ENCODE measurements around the gene PLOD3.

PLOD3 gene

DNA sequence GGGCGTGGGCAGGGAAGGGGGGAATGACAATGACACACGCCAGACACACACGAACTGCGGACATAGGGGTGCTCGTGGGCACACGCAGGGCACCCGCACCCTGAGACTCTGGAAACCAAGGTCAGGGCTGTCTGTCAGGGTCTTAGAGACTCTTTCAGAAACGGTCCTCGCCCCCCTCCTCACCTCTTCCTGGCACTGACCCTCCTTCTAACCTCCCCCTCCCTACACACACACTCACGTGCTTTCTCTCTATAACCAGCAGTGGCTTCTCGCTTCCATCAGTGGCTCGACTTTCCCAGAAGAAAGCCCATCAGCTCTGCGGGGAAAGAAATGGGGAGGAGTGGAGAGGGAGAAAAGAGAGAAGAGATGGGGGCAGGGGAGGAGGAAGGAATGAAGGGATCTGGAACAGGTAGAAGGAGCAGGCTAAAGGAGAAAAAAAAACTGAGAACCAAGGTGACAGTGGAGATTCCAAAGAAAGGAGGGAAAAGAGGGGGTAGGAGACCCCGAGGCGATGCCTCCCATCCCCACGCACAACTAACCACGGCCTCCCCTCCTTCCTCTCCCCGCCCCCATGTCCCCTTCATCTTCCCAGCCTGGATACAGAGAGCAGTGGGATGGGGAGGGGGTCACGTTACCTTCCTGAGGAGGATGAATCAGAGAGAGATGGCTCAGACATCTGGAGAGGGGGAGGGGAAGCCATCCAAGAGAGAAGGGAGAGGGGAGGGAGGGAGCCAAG is 50.3 kb downstream of the PLOD3 start:
- TF ChIP-seq POLR2A (IDR thresholded peaks at IDR 0.05; ENCODE audit: low read depth, low read length) (no peak), TAF1 (IDR thresholded peaks at IDR 0.05; ENCODE audit: low read depth, low read length) (no peak), SPI1 (IDR thresholded peaks at IDR 0.05; ENCODE audit: low read depth, low read length) (no peak), POU2F2 (IDR thresholded peaks at IDR 0.05; ENCODE audit: low read depth, low read length) (no peak), PAX5 (IDR thresholded peaks at IDR 0.05; ENCODE audit: insufficient read depth, low read length, severe bottlenecking) (no peak), POLR2AphosphoS5 (IDR thresholded peaks at IDR 0.05; ENCODE audit: low read depth, low read length) (no peak)
- FAIRE-seq (no peak), DNase-seq (ENCODE audit: insufficient read length, low spot score) (no peak)

DNA sequence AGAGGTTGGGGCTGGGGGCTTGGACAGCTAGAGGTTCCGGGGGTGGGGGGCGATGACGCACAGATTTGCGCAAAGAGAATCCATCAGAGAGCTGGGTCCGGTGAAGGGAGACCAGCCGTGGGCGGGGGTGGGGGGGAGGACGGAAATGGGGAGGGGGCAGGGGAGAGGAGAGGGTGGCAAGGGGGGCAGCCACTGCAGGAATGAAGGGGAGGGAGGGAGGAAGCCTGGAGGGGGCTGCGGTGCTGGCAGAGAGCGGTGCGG is 50.8 kb downstream of the PLOD3 start:
- FAIRE-seq (no peak), DNase-seq (ENCODE audit: insufficient read length, low spot score) (no peak)
- TF ChIP-seq PAX5 (IDR thresholded peaks at IDR 0.05; ENCODE audit: insufficient read depth, low read length, severe bottlenecking): no peak
- no peak for TF ChIP-seq POLR2AphosphoS5 (IDR thresholded peaks at IDR 0.05; ENCODE audit: low read depth, low read length)
- no peak for TF ChIP-seq POLR2A (IDR thresholded peaks at IDR 0.05; ENCODE audit: low read depth, low read length)

DNA sequence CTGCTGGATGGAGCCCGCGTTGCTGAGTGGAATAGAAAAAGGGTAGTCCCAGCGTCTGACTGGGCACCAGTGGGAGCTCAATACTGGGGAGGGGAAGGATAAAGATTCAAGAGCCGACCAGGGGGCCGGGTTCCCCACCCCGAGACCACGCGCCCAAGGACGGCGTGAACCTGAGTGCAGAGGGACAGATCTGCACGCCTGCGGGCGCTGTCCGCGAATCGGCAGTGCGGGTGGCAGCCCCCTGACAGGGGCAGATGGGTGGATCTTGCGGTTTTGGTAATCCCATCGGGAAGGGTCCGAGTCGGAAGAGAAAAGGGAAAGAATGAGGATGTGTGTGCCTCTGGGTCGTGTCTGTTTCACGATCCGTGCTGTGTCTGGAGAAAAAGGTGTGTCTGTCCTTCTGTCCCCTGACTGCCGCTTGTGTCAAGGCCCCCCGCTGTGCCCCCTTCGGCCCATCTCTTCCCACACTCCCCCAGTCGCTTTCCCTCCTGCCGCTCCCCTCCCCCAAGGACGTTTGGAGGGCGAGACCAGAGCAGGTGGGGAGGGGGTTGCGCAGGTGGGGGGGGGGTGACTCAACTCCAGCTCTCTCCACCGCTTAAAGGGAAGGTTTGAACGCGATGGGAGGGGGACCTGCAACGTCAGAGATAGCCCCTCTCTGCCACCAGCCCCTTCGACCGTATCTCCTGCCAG is 51.3 kb downstream of the PLOD3 start:
- TF ChIP-seq POLR2AphosphoS5 (IDR thresholded peaks at IDR 0.05; ENCODE audit: low read depth, low read length): no peak
- TF ChIP-seq POLR2A (IDR thresholded peaks at IDR 0.05; ENCODE audit: low read depth, low read length): no peak
- no peak for TF ChIP-seq PAX5 (IDR thresholded peaks at IDR 0.05; ENCODE audit: insufficient read depth, low read length, severe bottlenecking)
- no peak for TF ChIP-seq TAF1 (IDR thresholded peaks at IDR 0.05; ENCODE audit: low read depth, low read length)
- TF ChIP-seq SPI1 (IDR thresholded peaks at IDR 0.05; ENCODE audit: low read depth, low read length): no peak
- no peak for TF ChIP-seq POU2F2 (IDR thresholded peaks at IDR 0.05; ENCODE audit: low read depth, low read length)
- DNase-seq (ENCODE audit: insufficient read length, low spot score): no peak
- FAIRE-seq: no peak

DNA sequence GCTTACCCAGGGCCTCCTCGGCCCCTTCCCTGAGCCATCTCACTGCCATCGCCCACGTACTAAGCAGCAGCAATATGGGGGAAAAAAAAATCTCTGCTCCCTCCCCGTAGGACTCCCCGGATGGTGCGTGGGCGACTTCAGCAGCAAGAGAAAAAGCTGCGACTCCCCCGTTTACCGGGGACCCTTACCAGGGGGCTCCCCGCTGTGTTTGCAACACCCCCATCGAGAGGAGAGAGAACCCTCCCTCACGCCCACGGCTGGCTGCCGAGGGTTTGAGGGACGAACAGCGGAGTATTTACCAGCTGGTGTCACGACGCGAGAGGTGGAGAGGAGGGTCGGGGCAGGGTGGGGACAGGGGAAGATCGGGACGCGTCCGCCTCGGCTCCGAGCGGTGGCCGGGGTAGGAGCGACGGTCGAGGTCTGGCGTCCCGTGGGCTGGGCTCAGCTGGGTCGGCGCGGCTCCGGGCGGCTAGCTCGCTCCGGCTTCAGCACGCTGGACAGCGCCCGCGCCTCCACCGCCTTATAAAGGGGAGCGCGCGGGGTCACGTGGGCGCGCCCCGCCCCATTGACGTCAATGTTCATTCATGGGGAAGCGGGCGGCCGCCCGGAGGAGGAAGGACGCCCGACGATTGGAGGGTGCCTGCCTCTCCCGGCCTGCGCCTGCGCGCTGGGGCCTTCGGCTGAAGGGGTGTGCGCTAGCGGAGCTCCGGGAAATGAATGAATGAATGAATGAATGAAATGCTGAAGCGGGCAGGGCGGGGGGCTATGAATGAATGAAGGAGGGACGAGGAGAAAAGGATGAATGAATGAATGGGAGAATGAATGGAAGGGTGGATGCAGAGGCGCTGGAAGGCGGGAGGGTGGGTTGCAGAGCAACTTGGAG is 52.1 kb downstream of the PLOD3 start, which contains the start of gene VGF:
Gene VGF (minus strand): TSS at position 495 of the 883 bp plus-strand sequence. CDS start 726 bp downstream, outside the sequence.
- TF ChIP-seq POU2F2 (IDR thresholded peaks at IDR 0.05; ENCODE audit: low read depth, low read length) (0 out of 2 replicates have a peak, but pooled peaks have one; percentile 25), POLR2AphosphoS5 (IDR thresholded peaks at IDR 0.05; ENCODE audit: low read depth, low read length) (no peak), TAF1 (IDR thresholded peaks at IDR 0.05; ENCODE audit: low read depth, low read length) (no peak), SPI1 (IDR thresholded peaks at IDR 0.05; ENCODE audit: low read depth, low read length) (peak; percentile 39)
- FAIRE-seq: peak; percentile 77
- DNase-seq (ENCODE audit: insufficient read length, low spot score): peak; percentile 90

DNA sequence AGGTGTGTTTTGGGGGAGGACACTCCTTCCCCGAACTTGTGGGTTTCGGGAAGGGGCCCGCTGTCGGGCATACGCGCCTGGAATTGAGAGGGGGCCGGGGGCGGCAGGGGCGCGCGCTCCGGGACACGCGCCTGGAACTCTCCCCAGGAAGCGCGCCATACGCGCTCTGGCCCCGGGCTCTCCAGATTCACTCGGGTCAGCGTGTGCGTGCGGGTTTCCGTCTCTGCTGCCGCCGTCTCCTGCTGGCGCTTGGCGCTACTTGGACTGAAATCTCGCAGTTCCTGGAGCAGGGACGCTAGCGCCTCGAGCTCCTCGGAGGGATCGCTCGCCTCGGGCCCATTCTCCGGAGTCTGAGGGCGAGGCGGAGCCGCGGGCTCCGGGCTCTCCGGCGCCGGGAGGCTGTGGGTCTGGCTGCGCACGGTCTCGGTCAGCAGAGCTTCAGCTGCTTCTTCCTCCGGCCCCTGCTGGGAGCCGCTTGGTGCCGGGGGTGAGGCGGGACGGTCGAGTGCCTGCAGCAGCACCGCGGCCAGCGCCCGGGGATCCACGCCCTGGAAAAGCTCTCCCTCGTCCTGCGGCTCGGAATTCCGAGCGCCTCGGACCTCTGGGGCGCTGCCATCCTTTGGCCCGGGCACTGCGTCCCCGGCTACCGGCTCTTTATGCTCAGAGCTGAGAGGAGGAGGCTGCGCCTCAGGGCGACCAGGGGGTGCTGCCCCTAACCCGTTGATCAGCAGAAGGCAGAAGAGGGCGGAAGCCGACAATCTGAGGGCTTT is 53.1 kb downstream of the PLOD3 start:
- TF ChIP-seq POLR2AphosphoS5 (IDR thresholded peaks at IDR 0.05; ENCODE audit: low read depth, low read length): no peak
- TF ChIP-seq TAF1 (IDR thresholded peaks at IDR 0.05; ENCODE audit: low read depth, low read length): no peak
- no peak for TF ChIP-seq POLR2A (IDR thresholded peaks at IDR 0.05; ENCODE audit: low read depth, low read length)
- TF ChIP-seq SPI1 (IDR thresholded peaks at IDR 0.05; ENCODE audit: low read depth, low read length): no peak
- no peak for TF ChIP-seq PAX5 (IDR thresholded peaks at IDR 0.05; ENCODE audit: insufficient read depth, low read length, severe bottlenecking)
- TF ChIP-seq POU2F2 (IDR thresholded peaks at IDR 0.05; ENCODE audit: low read depth, low read length): no peak
- FAIRE-seq (no peak), DNase-seq (ENCODE audit: insufficient read length, low spot score) (no peak)

DNA sequence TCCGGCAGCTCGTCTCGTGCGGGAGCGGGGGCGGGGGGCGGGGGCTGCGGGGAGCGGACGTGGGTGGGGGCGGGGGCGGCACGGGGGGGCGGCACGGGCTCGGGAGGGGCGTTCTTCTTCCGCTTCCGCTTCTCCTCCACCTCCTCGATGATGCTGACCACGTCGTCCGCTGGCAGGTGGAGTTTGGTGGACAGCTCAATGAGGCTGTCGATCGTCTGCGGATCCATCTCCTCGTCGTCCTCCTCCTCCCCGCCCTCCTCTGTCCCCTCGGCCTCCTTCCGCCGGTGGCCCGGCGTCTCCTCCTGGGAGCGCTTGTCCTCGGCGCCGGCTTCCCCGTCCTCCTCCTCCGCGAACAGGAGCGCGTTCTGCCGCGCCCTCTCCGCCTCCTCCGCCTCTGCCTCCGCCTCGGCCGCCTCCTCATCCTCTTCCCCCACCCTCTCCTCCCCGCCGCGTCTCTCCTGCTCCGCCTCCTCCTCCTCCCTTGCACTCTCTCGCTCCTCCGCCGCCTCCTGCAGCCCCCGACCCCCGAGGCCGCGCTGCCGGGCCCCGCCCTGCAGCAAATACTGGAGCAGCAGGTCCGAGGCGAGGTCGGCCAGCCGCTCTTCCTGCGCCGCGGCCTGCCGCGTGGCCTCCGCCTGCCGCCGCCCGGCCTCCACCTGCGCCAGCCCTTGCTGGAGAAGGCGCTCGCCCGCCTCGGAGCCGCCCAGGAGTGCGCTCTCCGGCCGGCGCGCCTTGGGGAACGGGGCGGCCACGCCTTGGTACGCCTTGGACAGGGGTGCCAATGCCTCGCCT is 53.9 kb downstream of the PLOD3 start:
- peak; percentile 64 for FAIRE-seq
- DNase-seq (ENCODE audit: insufficient read length, low spot score): no peak
- TF ChIP-seq POLR2A (IDR thresholded peaks at IDR 0.05; ENCODE audit: low read depth, low read length) (no peak), POU2F2 (IDR thresholded peaks at IDR 0.05; ENCODE audit: low read depth, low read length) (no peak), SPI1 (IDR thresholded peaks at IDR 0.05; ENCODE audit: low read depth, low read length) (no peak), PAX5 (IDR thresholded peaks at IDR 0.05; ENCODE audit: insufficient read depth, low read length, severe bottlenecking) (no peak), TAF1 (IDR thresholded peaks at IDR 0.05; ENCODE audit: low read depth, low read length) (no peak), POLR2AphosphoS5 (IDR thresholded peaks at IDR 0.05; ENCODE audit: low read depth, low read length) (no peak)

DNA sequence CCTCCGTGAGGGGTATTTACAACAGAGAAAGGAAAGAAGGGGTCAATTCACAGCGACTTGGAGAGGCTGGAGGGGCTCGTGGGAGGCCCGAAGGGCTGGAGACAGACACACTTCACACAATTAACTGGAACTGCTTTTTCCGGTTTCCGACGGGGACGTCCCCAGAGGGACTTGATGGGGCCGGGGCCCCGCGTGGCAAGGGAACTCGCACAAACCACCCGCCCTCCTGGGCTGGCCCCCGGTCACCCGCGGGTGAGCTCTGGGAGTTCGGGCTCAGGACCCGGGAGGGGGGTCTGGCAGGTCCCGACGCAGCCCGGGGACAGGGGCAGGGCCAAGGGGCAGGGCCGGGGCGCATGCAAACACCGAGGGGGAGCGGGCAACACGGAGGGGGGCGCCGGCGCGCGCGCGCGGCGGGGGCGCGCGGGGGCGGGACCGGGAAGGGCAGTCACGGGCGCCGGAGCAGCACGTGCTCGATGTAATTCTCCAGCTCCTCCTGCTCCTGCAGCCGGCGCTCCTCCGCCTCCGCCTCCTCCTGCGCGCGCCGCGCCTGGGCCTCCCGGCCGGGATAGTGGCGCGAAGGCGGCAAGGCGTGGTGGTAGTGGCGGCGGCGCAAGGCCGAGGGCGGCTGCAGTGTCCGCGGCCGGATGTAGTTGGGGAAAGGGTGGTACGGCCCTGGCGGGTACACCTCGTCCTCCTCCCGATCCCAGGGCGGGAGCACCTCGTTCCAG is 54.7 kb downstream of the PLOD3 start:
- peak; percentile 82 for FAIRE-seq
- TF ChIP-seq POLR2A (IDR thresholded peaks at IDR 0.05; ENCODE audit: low read depth, low read length) (no peak), SPI1 (IDR thresholded peaks at IDR 0.05; ENCODE audit: low read depth, low read length) (no peak), POLR2AphosphoS5 (IDR thresholded peaks at IDR 0.05; ENCODE audit: low read depth, low read length) (no peak), PAX5 (IDR thresholded peaks at IDR 0.05; ENCODE audit: insufficient read depth, low read length, severe bottlenecking) (no peak), POU2F2 (IDR thresholded peaks at IDR 0.05; ENCODE audit: low read depth, low read length) (no peak), TAF1 (IDR thresholded peaks at IDR 0.05; ENCODE audit: low read depth, low read length) (no peak)
- DNase-seq (ENCODE audit: insufficient read length, low spot score): no peak

All from GM12891 (cell line).